Measurements from ENCODE around the gene ADRA2C. TPM values are rescaled to one million over a fixed set of nuclear protein-coding genes. Genes with fewer than 3 reads are reported as not detected.

Gene ADRA2C
- total and polyA plus RNA-seq, 9 of the 15 experiments (the other 6 are each of a cell fraction or from before 2014, with no cell fraction given): 0.06 to 0.58 (median 0.14) TPM; not detected in 2

DNA sequence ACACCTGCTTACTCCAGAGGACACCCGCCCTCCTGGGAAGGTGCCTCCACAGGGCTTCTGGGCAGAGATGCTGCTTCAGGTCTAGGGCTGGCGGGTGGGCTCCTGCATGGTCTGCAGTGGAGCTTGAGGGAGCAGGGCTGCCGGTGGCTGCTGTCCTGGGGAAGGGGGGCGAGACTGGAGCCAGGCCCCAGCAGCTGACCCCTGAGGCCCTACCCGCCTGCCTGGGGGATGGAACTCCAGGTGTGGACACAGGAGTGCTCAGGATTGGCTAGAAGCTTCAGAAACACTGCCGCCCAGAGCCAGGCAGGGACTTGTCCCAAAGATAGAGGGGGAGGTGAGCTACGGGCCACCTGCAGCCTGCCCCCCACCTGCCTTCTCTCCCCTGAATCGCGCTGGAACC is 33.0 kb upstream of the ADRA2C start:
- Histone ChIP-seq H3K9me1 (ENCODE audit: control insufficient read depth, insufficient read depth, low read length) (no peaks in the 10 kb centered on the region), H3K9me3 (replicated peaks; ENCODE audit: control insufficient read depth, insufficient read depth, low read depth, low read length) (no peaks in the 10 kb centered on the region), H4K20me1 (replicated peaks; ENCODE audit: control insufficient read depth, insufficient read depth, low read length) (peaks cover 17% of the 10 kb centered on the region; the same call in 1 of the 2 replicates), H2AFZ (ENCODE audit: low read depth, low read length) (no peak overlapping the region), H3K36me3 (ENCODE audit: control insufficient read depth, insufficient read depth, low read length) (no peaks in the 10 kb centered on the region), H3K4me2 (ENCODE audit: insufficient read depth, low read length) (no peak overlapping the region), H3K79me2 (ENCODE audit: control insufficient read depth, insufficient read depth, low read length) (no peaks in the 10 kb centered on the region), H3K4me1 (replicated peaks in 1 of 2; ENCODE audit: control insufficient read depth in 2 of 2, insufficient read depth in 2 of 2, low read length in 2 of 2) (peaks cover 0 to under 1% of the 10 kb centered on the region in 2 experiments; a peak in 2 of 5 replicates), H3K4me3 (no peak overlapping the region), H3K9ac (ENCODE audit: insufficient read depth in 1 of 2, low read depth in 2 of 2, low read length in 2 of 2) (no peak overlapping the region), H3K27ac (ENCODE audit: extremely low read depth, low read depth, low read length) (no peak overlapping the region), H3K27me3 (ENCODE audit: control insufficient read depth in 2 of 2, insufficient read depth in 2 of 2, low read length in 2 of 2) (peaks cover 26 to 90% of the 10 kb centered on the region in 2 experiments; a peak in 4 of 5 replicates)
- TF ChIP-seq PRMT5 (CRISPR knock-in tag; IDR thresholded peaks at IDR 0.05): no peak
- TF ChIP-seq MAFF (IDR thresholded peaks at IDR 0.05; ENCODE audit: low read length): no peak
- TF ChIP-seq TAF15 (IDR thresholded peaks at IDR 0.05; ENCODE audit: low read depth, low read length): no peak
- no peak for TF ChIP-seq NCOA2 (IDR thresholded peaks at IDR 0.05; ENCODE audit: partially characterized antibody in 2 of 2)
- TF ChIP-seq, protein P1, sequence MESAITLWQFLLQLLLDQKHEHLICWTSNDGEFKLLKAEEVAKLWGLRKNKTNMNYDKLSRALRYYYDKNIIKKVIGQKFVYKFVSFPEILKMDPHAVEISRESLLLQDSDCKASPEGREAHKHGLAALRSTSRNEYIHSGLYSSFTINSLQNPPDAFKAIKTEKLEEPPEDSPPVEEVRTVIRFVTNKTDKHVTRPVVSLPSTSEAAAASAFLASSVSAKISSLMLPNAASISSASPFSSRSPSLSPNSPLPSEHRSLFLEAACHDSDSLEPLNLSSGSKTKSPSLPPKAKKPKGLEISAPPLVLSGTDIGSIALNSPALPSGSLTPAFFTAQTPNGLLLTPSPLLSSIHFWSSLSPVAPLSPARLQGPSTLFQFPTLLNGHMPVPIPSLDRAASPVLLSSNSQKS (CRISPR knock-in tag; IDR thresholded peaks at IDR 0.05): no peak
- TF ChIP-seq, protein P2, sequence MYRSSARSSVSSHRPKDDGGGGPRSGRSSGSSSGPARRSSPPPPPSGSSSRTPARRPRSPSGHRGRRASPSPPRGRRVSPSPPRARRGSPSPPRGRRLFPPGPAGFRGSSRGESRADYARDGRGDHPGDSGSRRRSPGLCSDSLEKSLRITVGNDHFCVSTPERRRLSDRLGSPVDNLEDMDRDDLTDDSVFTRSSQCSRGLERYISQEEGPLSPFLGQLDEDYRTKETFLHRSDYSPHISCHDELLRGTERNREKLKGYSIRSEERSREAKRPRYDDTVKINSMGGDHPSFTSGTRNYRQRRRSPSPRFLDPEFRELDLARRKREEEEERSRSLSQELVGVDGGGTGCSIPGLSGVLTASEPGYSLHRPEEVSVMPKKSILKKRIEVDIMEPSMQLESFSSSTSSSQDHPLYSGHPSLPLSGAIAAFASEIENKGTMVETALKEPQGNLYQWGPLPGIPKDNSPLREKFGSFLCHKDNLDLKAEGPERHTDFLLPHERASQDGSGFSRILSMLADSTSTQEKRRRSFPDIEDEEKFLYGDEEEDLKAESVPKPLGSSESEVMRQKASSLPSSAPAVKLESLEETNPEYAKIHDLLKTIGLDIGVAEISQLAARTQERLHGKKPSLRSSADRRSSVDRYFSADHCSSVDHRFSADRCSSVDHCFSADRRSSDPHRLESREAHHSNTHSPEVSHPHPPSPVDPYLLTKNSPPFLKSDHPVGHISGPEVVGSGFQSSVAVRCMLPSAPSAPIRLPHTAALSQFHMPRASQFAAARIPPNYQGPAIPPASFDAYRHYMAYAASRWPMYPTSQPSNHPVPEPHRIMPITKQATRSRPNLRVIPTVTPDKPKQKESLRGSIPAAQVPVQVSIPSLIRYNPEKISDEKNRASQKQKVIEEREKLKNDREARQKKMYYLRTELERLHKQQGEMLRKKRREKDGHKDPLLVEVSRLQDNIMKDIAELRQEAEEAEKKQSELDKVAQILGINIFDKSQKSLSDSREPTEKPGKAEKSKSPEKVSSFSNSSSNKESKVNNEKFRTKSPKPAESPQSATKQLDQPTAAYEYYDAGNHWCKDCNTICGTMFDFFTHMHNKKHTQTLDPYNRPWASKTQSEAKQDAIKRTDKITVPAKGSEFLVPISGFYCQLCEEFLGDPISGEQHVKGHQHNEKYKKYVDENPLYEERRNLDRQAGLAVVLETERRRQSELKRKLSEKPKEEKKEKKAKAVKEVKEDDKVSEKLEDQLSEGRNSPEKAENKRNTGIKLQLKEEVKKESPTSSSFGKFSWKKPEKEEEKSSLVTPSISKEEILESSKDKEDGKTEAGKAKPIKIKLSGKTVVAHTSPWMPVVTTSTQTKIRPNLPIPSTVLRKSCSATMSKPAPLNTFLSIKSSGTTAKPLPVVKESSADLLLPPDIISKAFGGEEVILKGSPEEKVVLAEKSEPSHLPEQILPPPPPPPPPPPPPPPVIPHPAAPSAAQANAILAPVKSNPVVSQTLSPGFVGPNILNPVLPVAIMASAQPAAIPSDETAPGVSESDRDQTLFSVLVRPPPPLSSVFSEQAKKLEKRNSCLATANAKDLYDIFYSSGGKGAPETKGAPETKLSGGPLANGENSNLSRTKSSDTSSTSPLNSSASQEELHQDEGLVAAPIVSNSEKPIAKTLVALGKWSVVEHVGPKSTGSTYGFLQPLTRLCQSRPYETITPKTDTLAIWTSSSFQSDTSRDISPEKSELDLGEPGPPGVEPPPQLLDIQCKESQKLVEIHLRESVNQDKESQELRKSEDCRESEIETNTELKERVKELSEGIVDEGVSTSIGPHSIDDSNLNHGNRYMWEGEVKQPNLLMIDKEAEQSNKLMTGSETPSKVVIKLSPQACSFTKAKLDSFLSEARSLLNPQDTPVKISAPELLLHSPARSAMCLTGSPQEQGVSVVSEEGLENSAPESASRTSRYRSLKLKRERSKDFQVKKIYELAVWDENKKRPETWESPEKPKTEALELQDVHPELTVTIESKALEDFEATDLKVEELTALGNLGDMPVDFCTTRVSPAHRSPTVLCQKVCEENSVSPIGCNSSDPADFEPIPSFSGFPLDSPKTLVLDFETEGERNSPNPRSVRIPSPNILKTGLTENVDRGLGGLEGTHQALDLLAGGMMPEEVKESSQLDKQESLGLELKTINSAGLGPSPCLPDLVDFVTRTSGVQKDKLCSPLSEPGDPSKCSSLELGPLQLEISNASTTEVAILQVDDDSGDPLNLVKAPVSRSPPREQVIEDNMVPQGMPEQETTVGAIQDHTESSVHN (IDR thresholded peaks at IDR 0.05; ENCODE audit: borderline replicate concordance in 1 of 2, low read depth in 1 of 2): no peak
- no peak for TF ChIP-seq POLR2A (conservative IDR thresholded peaks at IDR 0.05)
- no peak for TF ChIP-seq ZNF444 (CRISPR knock-in tag; IDR thresholded peaks at IDR 0.05)
- TF ChIP-seq FOXM1 (IDR thresholded peaks at IDR 0.05; ENCODE audit: low read depth): no peak
- TF ChIP-seq FOXM1 (CRISPR knock-in tag; IDR thresholded peaks at IDR 0.05; ENCODE audit: low read depth): no peak
- 0% methylated on average over 5 of the region's 9 CpGs for WGBS (ENCODE audit: insufficient coverage, low coverage, missing lambda C conversion rate)
- no peak for FAIRE-seq
- ChIA-PET POLR2A (interaction anchor here (0.7 kb wide), 1 partner anchor 9 kb away, joined by 3 read pairs; no protein-coding TSS in a partner anchor), CTCF (ENCODE audit: low intra/inter-chr PET ratio) (no interaction called here)
- no peak for DNase-seq (ENCODE audit: extremely low read depth in 1 of 4, low spot score in 3 of 4)
- intact Hi-C loops (cut with micrococcal nuclease): no loop called here
- BruUV-seq (replicated peaks): no TSS peak
- ATAC-seq: no peak
- in situ Hi-C loops (cut with MboI): no loop called here

Data from K562 (cell line).